GM12878 (cell line): ENCODE measurements around the gene NT5E. TPM values are rescaled to one million over a fixed set of nuclear protein-coding genes. Genes with fewer than 3 reads are reported as not detected.

Experiments used
- ATAC-seq: fragments of 200-7000 bp; cut with Tn5 transposase; 3 replicates; pipeline ENCODE4 v1.9.1; 2020; ENCODE audit warnings: mild to moderate bottlenecking, moderate library complexity
- BruUV-seq: library from RNA; stranded (reverse); fragments of 400-500 nt; replicated peaks from 2 replicates; lab custom pipeline; 2021; lab: Mats Ljungman, UMichigan
- CTCF ChIA-PET: fragments of 300-600 bp; sonication (Branson Sonifier 250); formaldehyde crosslinking; extraction: SDS; loops from one replicate; lab custom pipeline; 2021; ENCODE audit warnings: inconsistent platforms; lab: Yijun Ruan, JAX
- POLR2A ChIA-PET: fragments of 350-600 bp; formaldehyde crosslinking; extraction: SDS; loops from one replicate; lab custom pipeline; 2021; ENCODE audit warnings: inconsistent platforms; lab: Charles Lee
- RAD21 ChIA-PET: fragments of 300-600 bp; sonication (Branson Sonifier 250); formaldehyde crosslinking; loops from one replicate; lab custom pipeline; 2023; ENCODE audit warnings: antibody characterized with exemption; ENCODE audit not compliant: unreplicated experiment; lab: Charles Lee
- SMC1A ChIA-PET: fragments of 300-600 bp; sonication (Branson Sonifier 250); formaldehyde crosslinking; loops from one replicate; lab custom pipeline; 2023; ENCODE audit not compliant: unreplicated experiment, uncharacterized antibody; lab: Charles Lee
- DNase-seq: peaks from one replicate; pipeline ENCODE4 v3.0.0-alpha.2; 2011; ENCODE audit warnings: low read depth, low spot score
- FAIRE-seq: peaks from 3 replicates; lab custom pipeline; 2011; peaks lifted over from hg19 to GRCh38; lab: Jason Lieb, UNC
- H2AFZ ChIP-seq: 2 replicates; pipeline ENCODE4 v1.6.0; 2011; ENCODE audit warnings: low read depth, low read length, control low read depth; ENCODE audit not compliant: control insufficient read depth
- H3K27ac ChIP-seq: 2 replicates; pipeline ENCODE4 v1.5.1; 2011; ENCODE audit warnings: control low read depth; ENCODE audit not compliant: control insufficient read depth, insufficient read depth
- H3K27me3 ChIP-seq, 2 experiments: replicated peaks in 1 of 2; 2 replicates each; pipeline versions ENCODE4 v1.6.0 to v1.6.1; 2011; ENCODE audit warnings: low read length in 1 of 2; ENCODE audit not compliant: control insufficient read depth in 2 of 2, insufficient read depth in 2 of 2
- H3K36me3 ChIP-seq, 2 experiments: 2 replicates each; pipeline ENCODE4 v1.5.1; 2011; ENCODE audit warnings: low read length in 1 of 2; ENCODE audit not compliant: control insufficient read depth in 2 of 2, insufficient read depth in 2 of 2
- H3K4me1 ChIP-seq: 2 replicates; pipeline ENCODE4 v1.6.1; 2011; ENCODE audit warnings: mild to moderate bottlenecking, low read length, moderate library complexity, mixed read lengths; ENCODE audit not compliant: control insufficient read depth, insufficient read depth
- H3K4me2 ChIP-seq: 2 replicates; pipeline ENCODE4 v1.6.0; 2011; ENCODE audit warnings: control low read depth; ENCODE audit not compliant: control insufficient read depth, insufficient read depth
- H3K4me3 ChIP-seq: fragments of 200-600 bp; sonication (generic); 2 replicates; pipeline ENCODE4 v1.5.1; 2016
- H3K79me2 ChIP-seq: 2 replicates; pipeline ENCODE4 v1.6.0; 2011; ENCODE audit warnings: low read length; ENCODE audit not compliant: control insufficient read depth, insufficient read depth
- H3K9ac ChIP-seq: 2 replicates; pipeline ENCODE4 v1.8.0; 2011; ENCODE audit warnings: low read length, control low read depth, mixed read lengths; ENCODE audit not compliant: control insufficient read depth, insufficient read depth
- H3K9me3 ChIP-seq: replicated peaks from 3 replicates; pipeline ENCODE4 v1.5.1; 2011; ENCODE audit warnings: mild to moderate bottlenecking, low read length; ENCODE audit not compliant: control insufficient read depth, insufficient read depth
- H4K20me1 ChIP-seq: 2 replicates; pipeline ENCODE4 v1.6.0; 2011; ENCODE audit not compliant: control insufficient read depth, insufficient read depth
- CBX5 ChIP-seq: sonication (generic); IDR thresholded peaks from 2 replicates; pipeline ENCODE4 v1.6.1; 2016; ENCODE audit warnings: low read depth, moderate library complexity, mild to moderate bottlenecking, inconsistent platforms
- CEBPB ChIP-seq, 2 experiments: fragments of 150-350 bp in 1 of 2; IDR thresholded peaks; 2 replicates each; pipeline ENCODE4 v1.6.1; 2012 to 2014; ENCODE audit warnings: low read depth in 2 of 2, low read length in 2 of 2, borderline replicate concordance in 1 of 2, inconsistent platforms in 1 of 2
- ESRRA ChIP-seq: IDR thresholded peaks from 2 replicates; pipeline ENCODE4 v1.6.1; 2012; ENCODE audit warnings: mild to moderate bottlenecking, low read length, improper control_type of control experiment
- MTA2 ChIP-seq: fragments of 450-650 bp; IDR thresholded peaks from 2 replicates; pipeline ENCODE4 v1.6.1; 2016; ENCODE audit warnings: low read depth, mild to moderate bottlenecking, moderate library complexity
- PML ChIP-seq: IDR thresholded peaks from 2 replicates; pipeline ENCODE4 v1.6.1; 2012; ENCODE audit warnings: low read length, inconsistent platforms
- RAD51 ChIP-seq: fragments of 450-650 bp; IDR thresholded peaks from 2 replicates; pipeline ENCODE4 v1.6.1; 2016; ENCODE audit warnings: moderate library complexity, mild to moderate bottlenecking, inconsistent platforms
- RCOR1 ChIP-seq: conservative IDR thresholded peaks from 2 replicates; pipeline ENCODE4 v1.6.1; 2012; ENCODE audit warnings: low read depth, low read length, improper control_type of control experiment
- STAT3 ChIP-seq: IDR thresholded peaks from 2 replicates; pipeline ENCODE4 v1.6.1; 2011; ENCODE audit warnings: low read depth, low read length, improper control_type of control experiment
- YBX1 ChIP-seq: fragments of 450-650 bp; IDR thresholded peaks from 2 replicates; pipeline ENCODE4 v1.6.1; 2016; ENCODE audit warnings: antibody characterized with exemption
- YY1 ChIP-seq: IDR thresholded peaks from 2 replicates; pipeline ENCODE4 v1.6.1; 2011; ENCODE audit warnings: low read depth, mild to moderate bottlenecking, low read length
- WGBS: methylation state at CpG from one replicate; pipeline ENCODE4 v1.1.6; 2016; ENCODE audit warnings: low lambda C conversion rate; ENCODE audit not compliant: insufficient replicate concordance, insufficient coverage; ENCODE audit errors: missing lambda C conversion rate; 5-methylcytosine and 5-hydroxymethylcytosine counted together
- in situ Hi-C: fragments of 300-500 bp; cut with MboI; formaldehyde crosslinking; loops from 9 replicates; pipeline ENCODE4 v1.14.3; 2018; ENCODE audit warnings: mixed read lengths
- intact Hi-C: fragments of 100-400 bp; cut with micrococcal nuclease; formaldehyde crosslinking; loops from one replicate; pipeline ENCODE4 v1.14.2; 2022; ENCODE audit not compliant: unreplicated experiment
- polyA plus RNA-seq, 11 experiments: library from polyadenylated mRNA; depleted of rRNA in 4 of 11; unstranded in 6 of 11; stranded (reverse) in 5 of 11; fragments of >200 nt; fragmentation: Nextera tagmentation in 4 of 11; fragmentation: Illumina TruSeq in 1 of 11; extraction: Ambion mirVana in 4 of 11; extraction: Trizol in 1 of 11; gene quantifications; 1 replicate in 1 of 11; 2 replicates in 10 of 11; pipeline versions ENCODE4 v1.2.1 to v1.2.3, GENCODE V29; 2011 to 2016; ENCODE audit warnings: inconsistent platforms in 2 of 11, missing spikeins in 2 of 11, low read depth in 1 of 11
- total RNA-seq, 4 experiments: library from RNA; depleted of rRNA in 3 of 4; stranded (reverse); fragments of >200 nt in 3 of 4; fragmentation: Illumina TruSeq in 1 of 4; extraction: Trizol in 1 of 4; gene quantifications; 2 replicates each; pipeline versions ENCODE4 v1.2.1 to v1.2.3, GENCODE V29; 2013 to 2021
- TF ChIP-seq, protein P1 (sequence below): fragments of 450-650 bp; IDR thresholded peaks from 2 replicates; pipeline ENCODE4 v1.6.1; 2016; ENCODE audit warnings: mild to moderate bottlenecking, moderate library complexity, borderline replicate concordance
- TF ChIP-seq, protein P2 (sequence below): fragments of 450-650 bp; IDR thresholded peaks from 2 replicates; pipeline ENCODE4 v1.6.1; 2017; ENCODE audit warnings: low read depth, mild to moderate bottlenecking, moderate library complexity
- TF ChIP-seq, protein P3 (sequence below): IDR thresholded peaks from 2 replicates; pipeline ENCODE4 v1.6.1; 2011; ENCODE audit warnings: mild to moderate bottlenecking, low read depth, low read length, moderate library complexity; ENCODE audit not compliant: insufficient replicate concordance
- TF ChIP-seq, protein P4 (sequence below): fragments of 150-350 bp; IDR thresholded peaks from 2 replicates; pipeline ENCODE4 v1.6.1; 2014; ENCODE audit warnings: mild to moderate bottlenecking, low read depth, low read length
- TF ChIP-seq, protein P5 (sequence below): IDR thresholded peaks from 2 replicates; pipeline ENCODE4 v1.6.1; 2012; ENCODE audit warnings: low read depth, low read length, improper control_type of control experiment

Gene NT5E
- total and polyA plus RNA-seq, 10 of the 15 experiments (the other 5 are each of a cell fraction or from before 2014, with no cell fraction given), result 1.9 to 9.7 (median 7.3) TPM

DNA sequence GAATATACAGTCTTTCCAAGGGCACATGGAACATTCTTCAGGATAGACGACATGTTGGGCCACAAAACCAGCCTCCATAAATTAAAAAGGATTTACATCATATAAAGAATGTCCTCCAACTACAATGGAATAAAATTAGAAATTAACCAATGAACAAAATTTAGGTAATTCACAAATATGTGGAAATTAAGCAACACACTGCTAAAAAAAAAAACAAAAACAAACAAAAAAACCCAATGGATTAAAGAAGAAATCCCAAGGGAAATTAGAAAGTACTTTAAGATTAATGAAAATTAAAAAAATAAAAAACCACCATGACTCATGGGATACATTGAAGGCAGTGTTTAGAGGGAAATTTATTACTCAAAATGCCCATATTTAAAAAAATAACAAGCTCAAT lies 21.4 kb upstream of the NT5E start (continued):
- TF ChIP-seq, protein P1, sequence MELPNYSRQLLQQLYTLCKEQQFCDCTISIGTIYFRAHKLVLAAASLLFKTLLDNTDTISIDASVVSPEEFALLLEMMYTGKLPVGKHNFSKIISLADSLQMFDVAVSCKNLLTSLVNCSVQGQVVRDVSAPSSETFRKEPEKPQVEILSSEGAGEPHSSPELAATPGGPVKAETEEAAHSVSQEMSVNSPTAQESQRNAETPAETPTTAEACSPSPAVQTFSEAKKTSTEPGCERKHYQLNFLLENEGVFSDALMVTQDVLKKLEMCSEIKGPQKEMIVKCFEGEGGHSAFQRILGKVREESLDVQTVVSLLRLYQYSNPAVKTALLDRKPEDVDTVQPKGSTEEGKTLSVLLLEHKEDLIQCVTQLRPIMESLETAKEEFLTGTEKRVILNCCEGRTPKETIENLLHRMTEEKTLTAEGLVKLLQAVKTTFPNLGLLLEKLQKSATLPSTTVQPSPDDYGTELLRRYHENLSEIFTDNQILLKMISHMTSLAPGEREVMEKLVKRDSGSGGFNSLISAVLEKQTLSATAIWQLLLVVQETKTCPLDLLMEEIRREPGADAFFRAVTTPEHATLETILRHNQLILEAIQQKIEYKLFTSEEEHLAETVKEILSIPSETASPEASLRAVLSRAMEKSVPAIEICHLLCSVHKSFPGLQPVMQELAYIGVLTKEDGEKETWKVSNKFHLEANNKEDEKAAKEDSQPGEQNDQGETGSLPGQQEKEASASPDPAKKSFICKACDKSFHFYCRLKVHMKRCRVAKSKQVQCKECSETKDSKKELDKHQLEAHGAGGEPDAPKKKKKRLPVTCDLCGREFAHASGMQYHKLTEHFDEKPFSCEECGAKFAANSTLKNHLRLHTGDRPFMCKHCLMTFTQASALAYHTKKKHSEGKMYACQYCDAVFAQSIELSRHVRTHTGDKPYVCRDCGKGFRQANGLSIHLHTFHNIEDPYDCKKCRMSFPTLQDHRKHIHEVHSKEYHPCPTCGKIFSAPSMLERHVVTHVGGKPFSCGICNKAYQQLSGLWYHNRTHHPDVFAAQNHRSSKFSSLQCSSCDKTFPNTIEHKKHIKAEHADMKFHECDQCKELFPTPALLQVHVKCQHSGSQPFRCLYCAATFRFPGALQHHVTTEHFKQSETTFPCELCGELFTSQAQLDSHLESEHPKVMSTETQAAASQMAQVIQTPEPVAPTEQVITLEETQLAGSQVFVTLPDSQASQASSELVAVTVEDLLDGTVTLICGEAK, result no peak

DNA sequence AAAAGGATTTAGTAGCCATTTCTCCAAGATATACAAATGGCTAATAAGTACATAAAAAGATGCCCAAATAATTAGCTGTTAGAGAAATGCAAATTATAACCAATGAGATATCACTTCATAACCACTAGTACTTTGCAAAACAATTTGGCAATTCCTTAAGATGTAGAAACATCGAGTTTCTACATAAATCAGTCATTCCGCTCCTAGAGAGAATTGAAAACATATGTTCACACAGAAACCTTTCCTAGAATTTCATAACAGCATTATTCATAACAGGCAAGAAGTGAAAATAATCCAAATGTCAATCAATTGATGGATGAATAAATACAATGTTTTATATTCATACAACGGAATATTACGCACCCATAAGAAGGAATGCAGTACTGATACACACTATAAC lies 20.5 kb upstream of the NT5E start:
- ChIA-PET CTCF (interaction anchor here (0.8 to 1.0 kb wide), 2 partner anchors 22 to 54 kb away, joined by 4 read pairs; no protein-coding TSS in a partner anchor), POLR2A (interaction anchor here (1.1 to 1.2 kb wide), 2 partner anchors 20 to 55 kb away, joined by 3 read pairs; partner anchors contain the start of gene NT5E), SMC1A (interaction anchor here (0.6 to 1.0 kb wide), 3 partner anchors 19 to 70 kb away, joined by 3 to 4 read pairs (median 3); no protein-coding TSS in a partner anchor), RAD21 (no interaction called here)
- no peaks in the 10 kb centered on the region for H3K79me2 ChIP-seq
- intact Hi-C loops, result no loop called here
- no peaks in the 10 kb centered on the region for H3K27me3 ChIP-seq
- peaks cover 3% of the 10 kb centered on the region for H3K9me3 ChIP-seq
- no peak overlapping the region for H3K4me2 ChIP-seq
- WGBS, result 92% methylated on average over 4 of the region's 4 CpGs
- BruUV-seq, result no TSS peak
- H3K27ac ChIP-seq, result no peak overlapping the region
- no peaks in the 10 kb centered on the region for H4K20me1 ChIP-seq
- no peak overlapping the region for H3K9ac ChIP-seq
- no peak overlapping the region for H3K4me3 ChIP-seq
- DNase-seq (no peak), ATAC-seq (no peak), FAIRE-seq (no peak)
- in situ Hi-C loops, result no loop called here
- no peaks in the 10 kb centered on the region for H3K36me3 ChIP-seq
- H2AFZ ChIP-seq, result no peak overlapping the region
- no peaks in the 10 kb centered on the region for H3K4me1 ChIP-seq
- TF ChIP-seq YY1, result no peak
- no peak for TF ChIP-seq PML
- TF ChIP-seq MTA2, result no peak
- no peak for TF ChIP-seq ESRRA
- TF ChIP-seq, protein P2, sequence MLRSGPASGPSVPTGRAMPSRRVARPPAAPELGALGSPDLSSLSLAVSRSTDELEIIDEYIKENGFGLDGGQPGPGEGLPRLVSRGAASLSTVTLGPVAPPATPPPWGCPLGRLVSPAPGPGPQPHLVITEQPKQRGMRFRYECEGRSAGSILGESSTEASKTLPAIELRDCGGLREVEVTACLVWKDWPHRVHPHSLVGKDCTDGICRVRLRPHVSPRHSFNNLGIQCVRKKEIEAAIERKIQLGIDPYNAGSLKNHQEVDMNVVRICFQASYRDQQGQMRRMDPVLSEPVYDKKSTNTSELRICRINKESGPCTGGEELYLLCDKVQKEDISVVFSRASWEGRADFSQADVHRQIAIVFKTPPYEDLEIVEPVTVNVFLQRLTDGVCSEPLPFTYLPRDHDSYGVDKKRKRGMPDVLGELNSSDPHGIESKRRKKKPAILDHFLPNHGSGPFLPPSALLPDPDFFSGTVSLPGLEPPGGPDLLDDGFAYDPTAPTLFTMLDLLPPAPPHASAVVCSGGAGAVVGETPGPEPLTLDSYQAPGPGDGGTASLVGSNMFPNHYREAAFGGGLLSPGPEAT, result no peak
- TF ChIP-seq RAD51, result no peak
- TF ChIP-seq YBX1, result no peak
- no peak for TF ChIP-seq CBX5
- no peak for TF ChIP-seq RCOR1
- TF ChIP-seq, protein P3, sequence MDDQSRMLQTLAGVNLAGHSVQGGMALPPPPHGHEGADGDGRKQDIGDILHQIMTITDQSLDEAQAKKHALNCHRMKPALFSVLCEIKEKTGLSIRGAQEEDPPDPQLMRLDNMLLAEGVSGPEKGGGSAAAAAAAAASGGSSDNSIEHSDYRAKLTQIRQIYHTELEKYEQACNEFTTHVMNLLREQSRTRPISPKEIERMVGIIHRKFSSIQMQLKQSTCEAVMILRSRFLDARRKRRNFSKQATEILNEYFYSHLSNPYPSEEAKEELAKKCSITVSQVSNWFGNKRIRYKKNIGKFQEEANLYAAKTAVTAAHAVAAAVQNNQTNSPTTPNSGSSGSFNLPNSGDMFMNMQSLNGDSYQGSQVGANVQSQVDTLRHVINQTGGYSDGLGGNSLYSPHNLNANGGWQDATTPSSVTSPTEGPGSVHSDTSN, result no peak
- TF ChIP-seq STAT3, result no peak
- TF ChIP-seq CEBPB (IDR thresholded peaks at IDR 0.05; ENCODE audit: borderline replicate concordance in 1 of 2, low read depth in 2 of 2, low read length in 2 of 2), result no peak
- TF ChIP-seq, protein P4, sequence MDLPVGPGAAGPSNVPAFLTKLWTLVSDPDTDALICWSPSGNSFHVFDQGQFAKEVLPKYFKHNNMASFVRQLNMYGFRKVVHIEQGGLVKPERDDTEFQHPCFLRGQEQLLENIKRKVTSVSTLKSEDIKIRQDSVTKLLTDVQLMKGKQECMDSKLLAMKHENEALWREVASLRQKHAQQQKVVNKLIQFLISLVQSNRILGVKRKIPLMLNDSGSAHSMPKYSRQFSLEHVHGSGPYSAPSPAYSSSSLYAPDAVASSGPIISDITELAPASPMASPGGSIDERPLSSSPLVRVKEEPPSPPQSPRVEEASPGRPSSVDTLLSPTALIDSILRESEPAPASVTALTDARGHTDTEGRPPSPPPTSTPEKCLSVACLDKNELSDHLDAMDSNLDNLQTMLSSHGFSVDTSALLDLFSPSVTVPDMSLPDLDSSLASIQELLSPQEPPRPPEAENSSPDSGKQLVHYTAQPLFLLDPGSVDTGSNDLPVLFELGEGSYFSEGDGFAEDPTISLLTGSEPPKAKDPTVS, result no peak
- TF ChIP-seq, protein P5, sequence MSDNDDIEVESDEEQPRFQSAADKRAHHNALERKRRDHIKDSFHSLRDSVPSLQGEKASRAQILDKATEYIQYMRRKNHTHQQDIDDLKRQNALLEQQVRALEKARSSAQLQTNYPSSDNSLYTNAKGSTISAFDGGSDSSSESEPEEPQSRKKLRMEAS, result no peak
